ENCODE measurements around the gene MYO15B. TPM values are rescaled to one million over a fixed set of nuclear protein-coding genes. Genes with fewer than 3 reads are reported as not detected.

The MYO15B gene
- total RNA-seq, 1 experiment from 2014 or later, result 30.3 TPM

DNA sequence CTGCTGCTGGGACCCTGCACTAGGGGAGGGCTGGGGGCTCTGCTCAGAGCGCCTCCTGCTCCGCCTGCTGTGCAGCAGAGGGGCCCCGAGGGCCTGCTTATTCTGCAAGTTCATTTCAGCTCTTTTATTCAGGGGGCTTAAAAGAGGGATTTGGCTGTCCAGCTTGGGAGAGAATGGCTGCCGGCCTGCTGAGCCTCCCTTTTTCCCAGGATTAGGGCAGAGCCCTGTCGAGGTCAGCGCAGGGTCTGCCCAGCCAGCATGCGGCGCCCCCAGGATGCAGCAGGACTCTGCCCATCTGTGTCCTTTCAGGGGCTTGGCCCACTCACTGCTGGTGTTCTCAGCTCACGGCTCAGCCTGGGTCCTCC, 46.8 kb downstream of the MYO15B start:
- no TSS peak for BruUV-seq (replicated peaks)
- CTCF ChIA-PET, result interaction anchor here (0.8 to 2.8 kb wide), 24 partner anchors 8 to 210 kb away, joined by 3 to 169 read pairs (median 14); partner anchors contain the start of genes GALK1, RECQL5 and SAP30BP
- H4K20me1 ChIP-seq (ENCODE audit: insufficient read depth), result no peaks in the 10 kb centered on the region
- no peak overlapping the region for H2AFZ ChIP-seq (ENCODE audit: low read depth, low read length, poor library complexity, severe bottlenecking)
- H3K4me3 ChIP-seq (replicated peaks in 1 of 2; ENCODE audit: low read depth in 1 of 2, low read length in 2 of 2), result no peak overlapping the region
- H3K9ac ChIP-seq (ENCODE audit: low read length), result no peak overlapping the region
- H3K27me3 ChIP-seq (ENCODE audit: insufficient read depth, low read length), result no peaks in the 10 kb centered on the region
- no peak for TF ChIP-seq MAX (IDR thresholded peaks at IDR 0.05)
- TF ChIP-seq CEBPB (IDR thresholded peaks at IDR 0.05; ENCODE audit: low read depth), result no peak
- TF ChIP-seq ELF1 (IDR thresholded peaks at IDR 0.05; ENCODE audit: borderline replicate concordance, low read depth), result no peak
- no peak for TF ChIP-seq RAD21 (IDR thresholded peaks at IDR 0.05; ENCODE audit: low read depth)
- no peak for TF ChIP-seq YY1 (IDR thresholded peaks at IDR 0.05; ENCODE audit: extremely low read depth, insufficient replicate concordance, low read depth, low read length)
- no peak for TF ChIP-seq JUND (IDR thresholded peaks at IDR 0.05)
- TF ChIP-seq SRF (IDR thresholded peaks at IDR 0.05; ENCODE audit: low read depth), result no peak
- TF ChIP-seq CTCF (IDR thresholded peaks at IDR 0.05 in 2 of 3, conservative IDR thresholded peaks at IDR 0.05 in 1 of 3; ENCODE audit: borderline replicate concordance in 1 of 3, insufficient read depth in 1 of 3, low read depth in 2 of 3, low read length in 2 of 3), result no peak
- no peak for TF ChIP-seq ZNF274 (IDR thresholded peaks at IDR 0.05; ENCODE audit: low read depth, low read length)
- no peak for TF ChIP-seq POLR2AphosphoS5 (IDR thresholded peaks at IDR 0.05; ENCODE audit: low read depth, low read length)
- H3K4me2 ChIP-seq (ENCODE audit: low read length), result peak overlapping the region; percentile 60
- H3K27ac ChIP-seq (ENCODE audit: low read depth, low read length), result no peak overlapping the region; the same call in 1 of the 2 replicates
- no peaks in the 10 kb centered on the region for H3K9me2 ChIP-seq (ENCODE audit: insufficient read depth)
- intact Hi-C loops (cut with micrococcal nuclease), result loop anchor here (5.0 kb wide), 1 partner anchor 117 kb away; the partner anchor contains the start of genes CASKIN2 and TSEN54
- H3K79me2 ChIP-seq (ENCODE audit: insufficient read depth, low read length), result no peaks in the 10 kb centered on the region
- RAD21 ChIA-PET (ENCODE audit: low non-redundant PET in 1 of 2, low total read pairs in 2 of 2, uncharacterized antibody in 2 of 2, unreplicated experiment in 2 of 2), result interaction anchor here (1.2 to 2.8 kb wide), 4 partner anchors 19 to 115 kb away, joined by 3 to 18 read pairs (median 11); no protein-coding TSS in a partner anchor
- H3K36me3 ChIP-seq (ENCODE audit: control insufficient read depth in 1 of 2, insufficient read depth in 2 of 2, low read length in 2 of 2), result 0 out of 4 replicates have a peak, but pooled peaks cover 0 to 2% of the 10 kb centered on the region in 2 experiments
- POLR2A ChIA-PET, result interaction anchor here (1.2 to 2.4 kb wide), 3 partner anchors 8 to 146 kb away, joined by 5 to 17 read pairs (median 5); a partner anchor contains a TSS
- DNase-seq (ENCODE audit: low read depth, low spot score) (no peak), ATAC-seq (no peak)
- no peaks in the 10 kb centered on the region for H3K9me3 ChIP-seq (ENCODE audit: control insufficient read depth in 1 of 2, insufficient read depth in 1 of 2, low read depth in 1 of 2, low read length in 2 of 2)
- H3K4me1 ChIP-seq (ENCODE audit: control insufficient read depth in 1 of 2, insufficient read depth in 2 of 2, low read length in 2 of 2), result peaks cover 17 to 26% of the 10 kb centered on the region in 2 experiments

All from HCT116 (cell line).